ENCODE data around the gene SRSF5. TPM values are rescaled to one million over a fixed set of nuclear protein-coding genes. Genes with fewer than 3 reads are reported as not detected.

The SRSF5 gene
- polyA plus RNA-seq, 3 donors: 410 to 554 (median 502) TPM

DNA sequence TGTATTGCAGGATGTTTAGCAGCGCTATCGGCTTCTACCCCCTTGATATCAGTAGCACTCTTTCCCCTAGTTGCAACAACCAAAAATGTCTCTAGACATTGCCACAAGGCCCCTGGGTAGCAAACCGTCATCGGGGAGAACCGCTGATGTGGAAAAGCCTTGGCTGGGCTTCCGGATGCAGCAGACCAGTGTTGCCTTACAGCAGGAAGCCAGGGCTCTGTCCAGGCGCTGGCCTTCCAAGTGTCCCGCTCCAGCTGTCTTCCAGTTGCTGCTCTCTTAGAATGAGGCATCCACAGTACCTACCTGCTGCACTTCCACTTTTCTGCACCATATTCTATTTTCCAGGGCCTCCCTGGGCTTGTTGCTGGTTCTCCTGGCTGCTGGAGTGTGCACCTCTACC, 52.7 kb downstream of the SRSF5 start:
- no peak overlapping the region for H2AFZ ChIP-seq (ENCODE audit: insufficient read depth, low read depth, low read length, poor library complexity, severe bottlenecking)
- H3K79me2 ChIP-seq (ENCODE audit: insufficient read depth, low read length): no peaks in the 10 kb centered on the region
- H3K4me3 Mint-ChIP-seq: no peak overlapping the region
- H3K27me3 ChIP-seq (ENCODE audit: control insufficient read depth in 2 of 2, insufficient read depth in 2 of 2, low read length in 2 of 2): no peaks in the 10 kb centered on the region
- H3K9ac ChIP-seq (ENCODE audit: insufficient read depth, low read length, poor library complexity, severe bottlenecking): no peak overlapping the region
- H3K9me3 ChIP-seq (replicated peaks in 1 of 2; ENCODE audit: control insufficient read depth in 1 of 2, insufficient read depth in 1 of 2, low read length in 2 of 2): no peaks in the 10 kb centered on the region
- TF ChIP-seq, protein P1, sequence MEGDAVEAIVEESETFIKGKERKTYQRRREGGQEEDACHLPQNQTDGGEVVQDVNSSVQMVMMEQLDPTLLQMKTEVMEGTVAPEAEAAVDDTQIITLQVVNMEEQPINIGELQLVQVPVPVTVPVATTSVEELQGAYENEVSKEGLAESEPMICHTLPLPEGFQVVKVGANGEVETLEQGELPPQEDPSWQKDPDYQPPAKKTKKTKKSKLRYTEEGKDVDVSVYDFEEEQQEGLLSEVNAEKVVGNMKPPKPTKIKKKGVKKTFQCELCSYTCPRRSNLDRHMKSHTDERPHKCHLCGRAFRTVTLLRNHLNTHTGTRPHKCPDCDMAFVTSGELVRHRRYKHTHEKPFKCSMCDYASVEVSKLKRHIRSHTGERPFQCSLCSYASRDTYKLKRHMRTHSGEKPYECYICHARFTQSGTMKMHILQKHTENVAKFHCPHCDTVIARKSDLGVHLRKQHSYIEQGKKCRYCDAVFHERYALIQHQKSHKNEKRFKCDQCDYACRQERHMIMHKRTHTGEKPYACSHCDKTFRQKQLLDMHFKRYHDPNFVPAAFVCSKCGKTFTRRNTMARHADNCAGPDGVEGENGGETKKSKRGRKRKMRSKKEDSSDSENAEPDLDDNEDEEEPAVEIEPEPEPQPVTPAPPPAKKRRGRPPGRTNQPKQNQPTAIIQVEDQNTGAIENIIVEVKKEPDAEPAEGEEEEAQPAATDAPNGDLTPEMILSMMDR (IDR thresholded peaks at IDR 0.05): no peak
- no peaks in the 10 kb centered on the region for H3K9me3 Mint-ChIP-seq
- H3K4me1 Mint-ChIP-seq: peaks cover 2% of the 10 kb centered on the region
- no peak overlapping the region for H3K27ac ChIP-seq (ENCODE audit: low read depth in 1 of 2, low read length in 2 of 2)
- no peaks in the 10 kb centered on the region for H3K36me3 Mint-ChIP-seq
- H3K4me1 ChIP-seq (ENCODE audit: control insufficient read depth in 1 of 2, insufficient read depth in 2 of 2, low read length in 2 of 2): no peaks in the 10 kb centered on the region
- intact Hi-C loops (cut with micrococcal nuclease): loop anchor here (2.0 to 10.0 kb wide), 2 partner anchors 209 to 995 kb away; no protein-coding TSS in a partner anchor
- peak overlapping the region in 1 of 7 donors; percentile 69 for H3K27ac Mint-ChIP-seq
- H3K36me3 ChIP-seq (replicated peaks in 1 of 2; ENCODE audit: control insufficient read depth in 1 of 2, insufficient read depth in 2 of 2, low read length in 2 of 2): no peaks in the 10 kb centered on the region
- no peak for DNase-seq
- WGBS (ENCODE audit: insufficient coverage): 98% methylated on average over 8 of the region's 8 CpGs
- H3K4me3 ChIP-seq (replicated peaks in 1 of 3; ENCODE audit: low read depth in 2 of 3, low read length in 3 of 3): no peak overlapping the region
- H3K27me3 Mint-ChIP-seq (ENCODE audit: low read depth in 3 of 3): peaks cover 0 to 2% (median 0%) of the 10 kb centered on the region in 3 donors
- no peak overlapping the region for H3K4me2 ChIP-seq (replicated peaks; ENCODE audit: extremely low read depth, low read length, poor library complexity, severe bottlenecking)
- no peaks in the 10 kb centered on the region for H4K20me1 ChIP-seq (ENCODE audit: insufficient read depth, low read length)

DNA sequence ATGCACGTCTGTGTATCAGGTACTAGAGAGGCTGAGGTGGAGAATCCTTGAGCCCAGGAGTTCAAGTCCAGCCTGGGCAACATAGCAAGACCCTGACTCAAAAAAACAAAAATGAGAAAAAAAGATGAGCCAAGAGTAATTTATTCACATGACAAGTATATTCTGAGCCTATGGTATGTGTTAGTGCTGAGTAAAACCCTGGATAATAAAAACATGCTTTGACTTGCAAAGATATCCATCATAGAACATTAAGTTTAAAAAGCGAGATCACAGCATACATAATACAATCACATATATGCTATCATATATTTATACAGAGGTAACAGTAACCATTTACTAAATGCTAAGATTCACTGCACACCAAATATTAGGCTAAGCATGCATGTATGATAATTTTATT, 54.0 kb downstream of the SRSF5 start:
- intact Hi-C loops (cut with micrococcal nuclease): no loop called here
- Mint-ChIP-seq H3K4me1 (peaks cover 2% of the 10 kb centered on the region), H3K9me3 (peaks cover 0 to 3% (median 0%) of the 10 kb centered on the region in 7 donors), H3K4me3 (no peak overlapping the region), H3K27me3 (ENCODE audit: low read depth in 3 of 3) (peaks cover 0 to 2% (median 2%) of the 10 kb centered on the region in 3 donors), H3K36me3 (no peaks in the 10 kb centered on the region), H3K27ac (no peak overlapping the region)
- Histone ChIP-seq H3K4me1 (ENCODE audit: control insufficient read depth in 1 of 2, insufficient read depth in 2 of 2, low read length in 2 of 2) (no peaks in the 10 kb centered on the region), H3K36me3 (replicated peaks in 1 of 2; ENCODE audit: control insufficient read depth in 1 of 2, insufficient read depth in 2 of 2, low read length in 2 of 2) (no peaks in the 10 kb centered on the region), H3K79me2 (ENCODE audit: insufficient read depth, low read length) (no peaks in the 10 kb centered on the region), H4K20me1 (ENCODE audit: insufficient read depth, low read length) (no peaks in the 10 kb centered on the region), H2AFZ (ENCODE audit: insufficient read depth, low read depth, low read length, poor library complexity, severe bottlenecking) (no peak overlapping the region), H3K9ac (ENCODE audit: insufficient read depth, low read length, poor library complexity, severe bottlenecking) (no peak overlapping the region), H3K4me2 (replicated peaks; ENCODE audit: extremely low read depth, low read length, poor library complexity, severe bottlenecking) (no peak overlapping the region), H3K27ac (ENCODE audit: low read depth in 1 of 2, low read length in 2 of 2) (no peak overlapping the region), H3K4me3 (replicated peaks in 1 of 3; ENCODE audit: low read depth in 2 of 3, low read length in 3 of 3) (no peak overlapping the region), H3K9me3 (replicated peaks in 1 of 2; ENCODE audit: control insufficient read depth in 1 of 2, insufficient read depth in 1 of 2, low read length in 2 of 2) (no peaks in the 10 kb centered on the region), H3K27me3 (ENCODE audit: control insufficient read depth in 2 of 2, insufficient read depth in 2 of 2, low read length in 2 of 2) (no peaks in the 10 kb centered on the region)
- no peak for DNase-seq
- 100% methylated on average over 1 of the region's 2 CpGs for WGBS (ENCODE audit: insufficient coverage)
- TF ChIP-seq, protein P1 (IDR thresholded peaks at IDR 0.05): no peak

Small RNA genes within 50 kb of the gene (small RNA-seq; reads per million reads assigned to genes)
- not detected for gene RF00614 (ENCODE audit: insufficient read length, low read depth)

Other genes starting within 250 kb of the SRSF5 start
- gene CCDC177, start 192.3 kb upstream of the SRSF5 start, polyA plus RNA-seq: not detected
- 10 to 100 TPM; 17.3 to 81.8 (median 30.1) TPM for gene SUSD6, start 155.5 kb upstream of the SRSF5 start, polyA plus RNA-seq
- gene SLC10A1, start 30.1 kb downstream of the SRSF5 start, polyA plus RNA-seq: under 1 TPM in 1 of 3 donors, not detected in 2; 0.09 TPM
- not detected for gene SMOC1, start 112.3 kb downstream of the SRSF5 start, polyA plus RNA-seq

Measured in CD14-positive monocyte (primary cell).